Esophagus mucosa (tissue), 1 donor: ENCODE results near the gene RPL27. TPM values are rescaled to one million over a fixed set of nuclear protein-coding genes. Genes with fewer than 3 reads are reported as not detected.

ENCODE experiments used
- total RNA-seq: library from RNA; stranded (reverse); gene quantifications from one replicate; pipeline ENCODE4 v1.2.4, GENCODE V29; 2023
- donor health status: DM: yes; HTN: yes; CAD: no.

The RPL27 gene
- total RNA-seq, 1 donor from 2014 or later = 1,265 TPM

Other genes starting within 250 kb of the RPL27 start
- 4.5 TPM for gene RAMP2, start 237.2 kb upstream of the RPL27 start, total RNA-seq
- 70.9 TPM for gene VPS25, start 225.0 kb upstream of the RPL27 start, total RNA-seq
- gene WNK4, start 217.8 kb upstream of the RPL27 start, total RNA-seq = 0.40 TPM
- gene COA3, start 199.7 kb upstream of the RPL27 start, total RNA-seq = 104 TPM
- not detected for gene CNTD1, start 199.6 kb upstream of the RPL27 start, total RNA-seq
- gene BECN1, start 174.1 kb upstream of the RPL27 start, total RNA-seq = 77.2 TPM
- 96.6 TPM for gene PSME3, start 165.0 kb upstream of the RPL27 start, total RNA-seq
- 0.44 TPM for gene AOC2, start 153.8 kb upstream of the RPL27 start, total RNA-seq
- gene AOC3, start 147.2 kb upstream of the RPL27 start, total RNA-seq = 5.7 TPM
- gene G6PC1, start 97.6 kb upstream of the RPL27 start, total RNA-seq = not detected
- gene AARSD1, start 34.0 kb upstream of the RPL27 start, total RNA-seq = 17.8 TPM
- gene PTGES3L, start 18.3 kb upstream of the RPL27 start, total RNA-seq = 0.28 TPM
- gene RUNDC1, start 17.9 kb upstream of the RPL27 start, total RNA-seq = 5.8 TPM
- gene IFI35, start 8.4 kb downstream of the RPL27 start, total RNA-seq = 7.7 TPM
- 83.5 TPM for gene VAT1, start 24.0 kb downstream of the RPL27 start, total RNA-seq
- 0.16 TPM for gene RND2, start 26.8 kb downstream of the RPL27 start, total RNA-seq
- 13.0 TPM for gene BRCA1, start 126.9 kb downstream of the RPL27 start, total RNA-seq
- 32.7 TPM for gene NBR1, start 172.8 kb downstream of the RPL27 start, total RNA-seq
- gene TMEM106A, start 213.5 kb downstream of the RPL27 start, total RNA-seq = 1.3 TPM
- gene CCDC200, start 230.2 kb downstream of the RPL27 start, total RNA-seq = not detected
- 11,314 TPM for gene RNU2-1, start 235.6 kb downstream of the RPL27 start, total RNA-seq